ENCODE data around the gene PCDHB2.
"Not testable (repeated sequence)": the region's sequence is repeated elsewhere in the genome, so short reads cannot be mapped to it uniquely, and the experiment has no call there.

The PCDHB2 gene

DNA sequence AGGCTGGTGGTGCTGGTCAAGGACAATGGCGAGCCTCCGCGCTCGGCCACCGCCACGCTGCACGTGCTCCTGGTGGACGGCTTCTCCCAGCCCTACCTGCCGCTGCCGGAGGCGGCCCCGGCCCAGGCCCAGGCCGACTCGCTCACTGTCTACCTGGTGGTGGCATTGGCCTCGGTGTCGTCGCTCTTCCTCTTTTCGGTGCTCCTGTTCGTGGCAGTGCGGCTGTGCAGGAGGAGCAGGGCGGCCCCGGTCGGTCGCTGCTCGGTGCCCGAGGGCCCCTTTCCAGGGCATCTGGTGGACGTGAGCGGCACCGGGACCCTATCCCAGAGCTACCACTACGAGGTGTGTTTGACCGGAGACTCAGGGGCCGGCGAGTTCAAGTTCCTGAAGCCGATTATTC is 42.9 kb downstream of the PCDHB2 start:
- not testable (repeated sequence) for DNase-seq
